ENCODE measurements around the gene ZBTB20. TPM values are rescaled to one million over a fixed set of nuclear protein-coding genes. Genes with fewer than 3 reads are reported as not detected.
A peak's percentile ranks its signal among the peaks of the same experiment; 100 is the strongest.

The ZBTB20 gene
- total RNA-seq, 1 donor from 2014 or later = 61.0 TPM

- no peak overlapping the region for H3K4me3 ChIP-seq
- H3K27ac ChIP-seq = no peak overlapping the region
- DNase-seq (no peak), ATAC-seq (no peak)
- no peaks in the 10 kb centered on the region for H3K36me3 ChIP-seq
- TF ChIP-seq, protein P1, sequence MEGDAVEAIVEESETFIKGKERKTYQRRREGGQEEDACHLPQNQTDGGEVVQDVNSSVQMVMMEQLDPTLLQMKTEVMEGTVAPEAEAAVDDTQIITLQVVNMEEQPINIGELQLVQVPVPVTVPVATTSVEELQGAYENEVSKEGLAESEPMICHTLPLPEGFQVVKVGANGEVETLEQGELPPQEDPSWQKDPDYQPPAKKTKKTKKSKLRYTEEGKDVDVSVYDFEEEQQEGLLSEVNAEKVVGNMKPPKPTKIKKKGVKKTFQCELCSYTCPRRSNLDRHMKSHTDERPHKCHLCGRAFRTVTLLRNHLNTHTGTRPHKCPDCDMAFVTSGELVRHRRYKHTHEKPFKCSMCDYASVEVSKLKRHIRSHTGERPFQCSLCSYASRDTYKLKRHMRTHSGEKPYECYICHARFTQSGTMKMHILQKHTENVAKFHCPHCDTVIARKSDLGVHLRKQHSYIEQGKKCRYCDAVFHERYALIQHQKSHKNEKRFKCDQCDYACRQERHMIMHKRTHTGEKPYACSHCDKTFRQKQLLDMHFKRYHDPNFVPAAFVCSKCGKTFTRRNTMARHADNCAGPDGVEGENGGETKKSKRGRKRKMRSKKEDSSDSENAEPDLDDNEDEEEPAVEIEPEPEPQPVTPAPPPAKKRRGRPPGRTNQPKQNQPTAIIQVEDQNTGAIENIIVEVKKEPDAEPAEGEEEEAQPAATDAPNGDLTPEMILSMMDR (IDR thresholded peaks at IDR 0.05) = no peak
- H3K27me3 ChIP-seq = no peaks in the 10 kb centered on the region
- H3K4me1 ChIP-seq = peaks cover 6% of the 10 kb centered on the region
- no peaks in the 10 kb centered on the region for H3K9me3 ChIP-seq
- intact Hi-C loops (cut with DNase I) = no loop called here
Measured at GRCh38 chr3:114872050-114872449, 275.0 kb downstream of the ZBTB20 start.

DNA sequence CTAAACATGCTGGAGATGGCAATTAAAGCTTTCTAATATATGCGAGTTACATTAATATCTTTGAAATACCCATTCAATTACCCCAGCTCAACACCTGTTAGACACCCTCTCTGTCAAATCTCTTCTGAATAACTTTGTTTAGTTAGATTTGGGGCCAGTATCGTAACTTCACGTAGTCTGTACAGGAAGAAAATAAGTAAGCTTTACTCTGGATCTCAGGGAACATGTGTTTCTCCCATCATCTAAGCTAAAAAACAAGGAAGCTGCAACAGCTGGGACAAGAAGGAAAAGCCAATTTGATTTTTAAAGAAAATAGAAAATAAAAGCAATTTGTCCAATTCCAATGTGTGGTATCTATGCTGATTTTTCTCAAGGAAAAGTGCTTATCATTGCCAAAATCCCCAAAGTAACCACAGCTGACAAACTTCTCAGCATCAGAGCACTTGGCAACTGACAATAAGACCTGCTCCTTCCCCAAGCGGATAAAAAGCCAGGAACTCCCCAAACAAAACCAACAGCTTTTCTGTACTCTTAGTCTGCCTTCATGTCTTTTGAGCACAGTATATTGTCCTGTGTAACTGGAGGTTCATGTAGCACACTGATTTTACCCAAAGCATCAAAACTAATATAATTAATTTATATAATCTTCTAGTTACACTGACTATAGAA is 279.1 kb downstream of the ZBTB20 start:
- Histone ChIP-seq H3K4me1 (peaks cover 13% of the 10 kb centered on the region), H3K27ac (no peak overlapping the region), H3K36me3 (no peaks in the 10 kb centered on the region), H3K27me3 (no peaks in the 10 kb centered on the region), H3K4me3 (no peak overlapping the region), H3K9me3 (no peaks in the 10 kb centered on the region)
- no peak for ATAC-seq
- TF ChIP-seq, protein P1 (IDR thresholded peaks at IDR 0.05) = no peak
- no peak for DNase-seq
- intact Hi-C loops (cut with DNase I) = no loop called here

DNA sequence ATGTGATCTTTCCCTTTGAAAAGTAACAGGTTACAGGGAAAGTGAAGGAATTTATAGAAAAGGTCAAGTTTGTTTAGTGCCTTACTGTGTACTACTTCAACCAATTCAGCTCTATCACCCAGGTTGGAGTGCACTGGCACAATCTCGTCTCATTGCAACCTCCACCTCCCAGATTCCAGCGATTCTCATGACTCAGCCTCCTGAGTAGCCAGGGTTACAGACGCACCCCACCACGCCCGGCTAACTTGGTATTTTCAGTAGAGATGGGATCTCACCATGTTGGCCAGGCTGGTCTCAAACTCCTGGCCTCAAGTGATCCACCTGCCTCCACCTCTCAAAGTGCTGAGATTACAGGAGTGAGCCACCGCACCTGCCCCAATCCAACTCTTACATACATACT is 279.7 kb downstream of the ZBTB20 start:
- Histone ChIP-seq H3K36me3 (no peaks in the 10 kb centered on the region), H3K27ac (no peak overlapping the region), H3K4me1 (peaks cover 13% of the 10 kb centered on the region), H3K9me3 (no peaks in the 10 kb centered on the region), H3K27me3 (no peaks in the 10 kb centered on the region), H3K4me3 (no peak overlapping the region)
- no peak for DNase-seq
- TF ChIP-seq, protein P1 (IDR thresholded peaks at IDR 0.05) = no peak
- ATAC-seq = no peak
- intact Hi-C loops (cut with DNase I) = no loop called here

GRCh38 chr3:114866430-114866829 is 280.7 kb downstream of the ZBTB20 start:
- TF ChIP-seq, protein P1 (IDR thresholded peaks at IDR 0.05) = no peak
- Histone ChIP-seq H3K36me3 (no peaks in the 10 kb centered on the region), H3K4me1 (peaks cover 7% of the 10 kb centered on the region), H3K9me3 (no peaks in the 10 kb centered on the region), H3K4me3 (no peak overlapping the region), H3K27me3 (no peaks in the 10 kb centered on the region), H3K27ac (no peak overlapping the region)
- intact Hi-C loops (cut with DNase I) = no loop called here
- ATAC-seq (no peak), DNase-seq (no peak)

DNA sequence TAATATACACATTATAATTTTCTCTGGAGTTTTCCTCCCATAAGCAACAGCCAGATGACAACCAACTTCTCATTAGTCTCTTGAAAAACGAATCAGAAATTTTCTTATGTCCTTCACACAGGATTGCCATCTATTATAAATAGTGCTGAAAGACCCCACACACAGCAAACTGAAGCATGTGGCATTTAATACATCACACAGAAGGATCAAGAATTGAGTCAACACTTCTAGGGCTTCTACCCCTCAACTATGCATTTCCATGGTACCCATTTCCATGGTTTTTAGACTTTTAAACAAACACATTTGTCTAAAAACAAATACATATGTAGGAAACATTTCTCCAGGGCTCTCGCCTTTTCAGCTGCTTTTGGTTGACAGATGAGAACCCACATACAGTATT is 282.1 kb downstream of the ZBTB20 start:
- ATAC-seq (no peak), DNase-seq (no peak)
- TF ChIP-seq, protein P1 (IDR thresholded peaks at IDR 0.05) = no peak
- intact Hi-C loops (cut with DNase I) = no loop called here
- H3K36me3 ChIP-seq = no peaks in the 10 kb centered on the region
- peaks cover 7% of the 10 kb centered on the region for H3K4me1 ChIP-seq
- no peak overlapping the region for H3K27ac ChIP-seq
- no peaks in the 10 kb centered on the region for H3K9me3 ChIP-seq
- no peaks in the 10 kb centered on the region for H3K27me3 ChIP-seq
- no peak overlapping the region for H3K4me3 ChIP-seq

DNA sequence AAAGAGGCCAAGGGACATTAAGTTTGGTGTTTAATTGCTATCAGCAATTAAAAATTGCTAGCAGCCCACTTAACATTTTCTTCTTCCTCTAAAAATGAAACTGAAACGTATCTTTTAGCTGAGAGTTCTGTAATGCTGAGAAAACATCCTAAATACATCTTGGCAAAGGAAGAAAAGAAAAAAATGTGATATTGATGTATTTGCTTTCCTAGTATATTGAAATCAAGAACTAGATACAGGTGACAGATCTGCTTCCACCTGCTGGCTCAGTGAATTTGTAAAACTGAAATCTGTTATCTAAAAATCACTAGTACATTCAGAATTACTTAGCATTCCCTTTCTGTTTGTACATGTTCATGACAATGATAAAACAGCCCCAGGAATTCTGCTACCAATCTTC is 283.2 kb downstream of the ZBTB20 start:
- Histone ChIP-seq H3K4me3 (peak overlapping the region; percentile 29), H3K36me3 (no peaks in the 10 kb centered on the region), H3K27ac (peak overlapping the region; percentile 1), H3K27me3 (no peaks in the 10 kb centered on the region), H3K9me3 (no peaks in the 10 kb centered on the region), H3K4me1 (peaks cover 7% of the 10 kb centered on the region)
- TF ChIP-seq, protein P1 (IDR thresholded peaks at IDR 0.05) = no peak
- ATAC-seq (no peak), DNase-seq (no peak)
- intact Hi-C loops (cut with DNase I) = no loop called here

All from upper lobe of right lung (tissue), 1 donor.